H1 (cell line): Measurements from ENCODE around the gene C1orf185. TPM values are rescaled to one million over a fixed set of nuclear protein-coding genes. Genes with fewer than 3 reads are reported as not detected.
"Not testable (repeated sequence)": the region's sequence is repeated elsewhere in the genome, so short reads cannot be mapped to it uniquely, and the experiment has no call there.

Source experiments
- CTCF ChIA-PET: fragments of 300-600 bp; sonication (Branson Sonifier 250); formaldehyde crosslinking; loops from one replicate; lab custom pipeline; 2021; ENCODE audit not compliant: partially characterized antibody; lab: Charles Lee
- POLR2A ChIA-PET: fragments of 300-600 bp; sonication (Branson Sonifier 250); formaldehyde crosslinking; loops from one replicate; lab custom pipeline; 2021; ENCODE audit warnings: inconsistent platforms; ENCODE audit not compliant: partially characterized antibody; lab: Charles Lee
- DNase-seq, 2 experiments: peaks; one replicate each; pipeline versions ENCODE4 v3.0.0 to v3.0.0-alpha.2; 2010 to 2022; ENCODE audit warnings: low spot score in 2 of 2, low read depth in 1 of 2, mixed read lengths in 1 of 2
- FAIRE-seq: peaks from 2 replicates; lab custom pipeline; 2011; peaks lifted over from hg19 to GRCh38; lab: Jason Lieb, UNC
- H2AFZ ChIP-seq: 2 replicates; pipeline ENCODE4 v1.8.1; 2012; ENCODE audit warnings: low read length, inconsistent platforms
- H2AK5ac ChIP-seq: 2 replicates; pipeline ENCODE4 v1.6.1; 2013; ENCODE audit warnings: low read depth, low read length
- H2BK120ac ChIP-seq: replicated peaks from 2 replicates; pipeline ENCODE3; 2013; ENCODE audit warnings: low read depth, low read length, inconsistent platforms
- H2BK12ac ChIP-seq: 2 replicates; pipeline ENCODE4 v1.6.1; 2013; ENCODE audit warnings: low read depth, low read length
- H2BK15ac ChIP-seq: 2 replicates; pipeline ENCODE4 v1.6.1; 2013; ENCODE audit warnings: low read length
- H2BK20ac ChIP-seq: 2 replicates; pipeline ENCODE4 v1.6.1; 2013; ENCODE audit warnings: low read length
- H2BK5ac ChIP-seq: 2 replicates; pipeline ENCODE4 v1.6.1; 2013; ENCODE audit warnings: low read depth, low read length
- H3K14ac ChIP-seq: 2 replicates; pipeline ENCODE4 v1.6.1; 2013; ENCODE audit warnings: inconsistent platforms; ENCODE audit not compliant: insufficient read length
- H3K18ac ChIP-seq: 2 replicates; pipeline ENCODE4 v1.6.1; 2013; ENCODE audit warnings: low read length; ENCODE audit errors: extremely low read depth
- H3K23ac ChIP-seq: 2 replicates; pipeline ENCODE4 v1.6.1; 2013; ENCODE audit warnings: inconsistent platforms; ENCODE audit not compliant: insufficient read length
- H3K23me2 ChIP-seq: 2 replicates; pipeline ENCODE4 v1.6.1; 2013; ENCODE audit warnings: low read depth, low read length
- H3K27ac ChIP-seq: 2 replicates; pipeline ENCODE4 v1.6.1; 2011; ENCODE audit warnings: low read depth, low read length, inconsistent platforms
- H3K27me3 ChIP-seq, 4 experiments: replicated peaks in 1 of 4; 1 replicate in 1 of 4; 2 replicates in 3 of 4; pipeline versions ENCODE4 v1.6.1 to v1.8.1; 2011 to 2013; ENCODE audit warnings: low read length in 3 of 4, mild to moderate bottlenecking in 3 of 4, inconsistent platforms in 2 of 4, mixed read lengths in 2 of 4, moderate library complexity in 1 of 4; ENCODE audit not compliant: control insufficient read depth in 3 of 4, insufficient read depth in 3 of 4; ENCODE audit errors: extremely low read depth in 1 of 4
- H3K36me3 ChIP-seq, 4 experiments: 2 replicates each; pipeline versions ENCODE4 v1.6.1 to v1.8.1; 2011 to 2013; ENCODE audit warnings: mild to moderate bottlenecking in 4 of 4, low read length in 3 of 4, moderate library complexity in 2 of 4, control low read depth in 1 of 4, inconsistent platforms in 1 of 4; ENCODE audit not compliant: insufficient read depth in 4 of 4, control insufficient read depth in 2 of 4
- H3K4ac ChIP-seq: replicated peaks from 2 replicates; pipeline ENCODE3; 2013; ENCODE audit warnings: low read length, low read depth, mixed read lengths, inconsistent platforms; ENCODE audit not compliant: insufficient read length
- H3K4me1 ChIP-seq, 4 experiments: replicated peaks in 1 of 4; 1 replicate in 1 of 4; 2 replicates in 3 of 4; pipeline versions ENCODE4 v1.6.1 to v1.8.1; 2011 to 2013; ENCODE audit warnings: low read length in 3 of 4, inconsistent platforms in 2 of 4, mixed read lengths in 1 of 4; ENCODE audit not compliant: insufficient read depth in 4 of 4, control insufficient read depth in 3 of 4
- H3K4me2 ChIP-seq, 2 experiments: 2 replicates each; pipeline versions ENCODE4 v1.6.1 to v1.8.1; 2011 to 2013; ENCODE audit warnings: low read depth in 2 of 2, low read length in 2 of 2, control low read depth in 1 of 2, inconsistent platforms in 1 of 2, mild to moderate bottlenecking in 1 of 2; ENCODE audit not compliant: insufficient read depth in 1 of 2
- H3K4me3 ChIP-seq, 4 experiments: fragments of 200-600, 300-600 bp in 1 of 4; sonication (generic), shearing (Covaris generic), sonication (Bioruptor Twin) in 1 of 4; 2 replicates each; pipeline versions ENCODE4 v1.5.1 to v1.8.1; 2011 to 2016; ENCODE audit warnings: low read length in 4 of 4, low read depth in 3 of 4, control low read depth in 2 of 4, inconsistent platforms in 2 of 4, mild to moderate bottlenecking in 2 of 4, mixed read lengths in 1 of 4, moderate library complexity in 1 of 4; ENCODE audit not compliant: insufficient read depth in 2 of 4; ENCODE audit errors: extremely low read depth in 1 of 4
- H3K56ac ChIP-seq: replicated peaks from 2 replicates; pipeline ENCODE3; 2013; ENCODE audit warnings: low read depth, mild to moderate bottlenecking, mixed read lengths, low read length, inconsistent platforms; ENCODE audit not compliant: insufficient read length
- H3K79me1 ChIP-seq: 2 replicates; pipeline ENCODE4 v1.6.1; 2013; ENCODE audit warnings: low read depth, low read length, control low read depth
- H3K79me2 ChIP-seq, 2 experiments: 2 replicates each; pipeline versions ENCODE4 v1.6.1 to v1.8.1; 2012 to 2013; ENCODE audit warnings: low read length in 2 of 2, mild to moderate bottlenecking in 2 of 2, inconsistent platforms in 1 of 2; ENCODE audit not compliant: insufficient read depth in 2 of 2, control insufficient read depth in 1 of 2
- H3K9ac ChIP-seq, 4 experiments: replicated peaks in 1 of 4; 1 replicate in 1 of 4; 2 replicates in 3 of 4; pipeline versions ENCODE4 v1.6.1 to v1.8.1; 2011 to 2013; ENCODE audit warnings: low read depth in 3 of 4, low read length in 3 of 4, control low read depth in 2 of 4, mild to moderate bottlenecking in 2 of 4, moderate library complexity in 2 of 4, inconsistent platforms in 1 of 4; ENCODE audit errors: extremely low read depth in 1 of 4
- H3K9me3 ChIP-seq, 2 experiments: 2 replicates each; pipeline versions ENCODE4 v1.6.1 to v1.8.1; 2012 to 2013; ENCODE audit warnings: mild to moderate bottlenecking in 2 of 2, moderate library complexity in 2 of 2, control low read depth in 1 of 2, inconsistent platforms in 1 of 2, low read depth in 1 of 2, low read length in 1 of 2, mixed read lengths in 1 of 2; ENCODE audit not compliant: insufficient read depth in 2 of 2
- H4K20me1 ChIP-seq, 2 experiments: replicated peaks in 1 of 2; 2 replicates each; pipeline versions ENCODE3 to v1.8.1; 2011 to 2013; ENCODE audit warnings: inconsistent platforms in 2 of 2, low read length in 2 of 2, mild to moderate bottlenecking in 1 of 2; ENCODE audit not compliant: insufficient read depth in 2 of 2, control insufficient read depth in 1 of 2
- H4K5ac ChIP-seq: 2 replicates; pipeline ENCODE4 v1.6.1; 2013; ENCODE audit warnings: low read length, low read depth, mixed read lengths, inconsistent platforms; ENCODE audit not compliant: insufficient read length
- H4K8ac ChIP-seq: 2 replicates; pipeline ENCODE4 v1.8.0; 2013; ENCODE audit warnings: mild to moderate bottlenecking, moderate library complexity, low read length, inconsistent platforms; ENCODE audit not compliant: insufficient read depth; ENCODE audit errors: extremely low read depth
- H4K91ac ChIP-seq: replicated peaks from 2 replicates; pipeline ENCODE3; 2013; ENCODE audit warnings: low read length, mixed read lengths, inconsistent platforms; ENCODE audit not compliant: insufficient read length
- WGBS, 2 experiments: shearing (Covaris generic) in 1 of 2; methylation state at CpG; one replicate each; pipeline versions ENCODE4 v1.1.6 to v1.1.7; 2013 to 2015; ENCODE audit warnings: low lambda C conversion rate in 2 of 2, mixed read lengths in 2 of 2, inconsistent platforms in 1 of 2, low coverage in 1 of 2, missing lambda C conversion rate in 1 of 2; ENCODE audit not compliant: insufficient replicate concordance in 2 of 2, insufficient coverage in 1 of 2, insufficient read length in 1 of 2; ENCODE audit errors: extremely low coverage in 1 of 2, missing lambda C conversion rate in 1 of 2; 5-methylcytosine and 5-hydroxymethylcytosine counted together
- polyA plus RNA-seq, 7 experiments: library from polyadenylated mRNA; depleted of rRNA in 3 of 7; stranded (reverse) in 5 of 7; unstranded in 2 of 7; fragments of >200 nt in 5 of 7; fragments of 200-250 nt in 2 of 7; gene quantifications; 1 replicate in 5 of 7; 2 replicates in 1 of 7; 4 replicates in 1 of 7; pipeline versions ENCODE4 v1.2.1 to v1.2.3, GENCODE V29; 2011 to 2013; ENCODE audit warnings: missing spikeins in 2 of 7, mixed read lengths in 2 of 7
- total RNA-seq: library from RNA; stranded (reverse); fragmentation: NEBNext Ultra II Directional; extraction: Animal tissue kit (Norgen Biotek cat#: 25700); gene quantifications from 2 replicates; pipeline ENCODE4 v1.2.1, GENCODE V29; 2021

C1orf185 gene
- total and polyA plus RNA-seq, 2 of the 8 experiments (the other 6 are each of a cell fraction or from before 2014, with no cell fraction given) = not detected

DNA sequence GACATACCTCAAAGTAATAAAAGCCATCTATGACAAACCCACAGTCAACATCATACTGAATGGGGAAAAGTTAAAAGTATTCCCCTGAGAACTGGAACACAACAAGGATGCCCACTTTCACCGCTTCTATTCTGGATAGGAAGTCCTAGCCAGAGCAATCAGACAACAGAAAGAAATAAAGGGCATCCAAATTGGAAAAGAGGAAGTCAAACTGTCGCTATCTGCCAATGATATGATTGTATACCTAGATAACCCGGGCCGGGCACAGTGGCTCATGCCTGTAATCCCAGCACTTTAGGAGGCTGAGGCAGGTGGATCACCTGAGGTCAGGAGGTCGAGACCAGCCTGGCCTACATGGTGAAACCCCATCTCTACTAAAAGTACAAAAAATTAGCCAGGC is 60.5 kb downstream of the C1orf185 start:
- FAIRE-seq, H3K18ac ChIP-seq, H2AFZ ChIP-seq, H3K27me3 ChIP-seq, H3K14ac ChIP-seq, H3K27ac ChIP-seq, H3K9ac ChIP-seq, DNase-seq, H3K4ac ChIP-seq, H3K56ac ChIP-seq, POLR2A ChIA-PET, H2BK5ac ChIP-seq, H4K5ac ChIP-seq, H2BK12ac ChIP-seq, H3K4me2 ChIP-seq, CTCF ChIA-PET, H4K91ac ChIP-seq, H3K23me2 ChIP-seq, H2BK20ac ChIP-seq, H3K79me1 ChIP-seq, H3K4me1 ChIP-seq, H3K9me3 ChIP-seq, H2AK5ac ChIP-seq, H2BK120ac ChIP-seq, H4K20me1 ChIP-seq, H3K23ac ChIP-seq, H3K36me3 ChIP-seq, H3K4me3 ChIP-seq, H4K8ac ChIP-seq, H2BK15ac ChIP-seq, H3K79me2 ChIP-seq: not testable (repeated sequence)
- 93% methylated on average over 5 of the region's 5 CpGs; no CpG with 5 or more reads in 1 of the 2 experiments for WGBS, 2 experiments
